Mesothelial cell of epicardium (in vitro differentiated cells): ENCODE results near the gene GPR62. TPM values are rescaled to one million over a fixed set of nuclear protein-coding genes. Genes with fewer than 3 reads are reported as not detected.

Experiments
- DNase-seq, 2 experiments: peaks; one replicate each; pipeline ENCODE4 v3.0.0; 2021; ENCODE audit warnings: low spot score in 2 of 2; ENCODE audit not compliant: unreplicated experiment in 2 of 2
- H3K27ac Mint-ChIP-seq: 2 replicates; pipeline ENCODE4 v1.8.0; 2021; ENCODE audit warnings: mixed read lengths
- H3K27me3 Mint-ChIP-seq: 2 replicates; pipeline ENCODE4 v1.8.0; 2021; ENCODE audit warnings: low read depth, mixed read lengths
- H3K36me3 Mint-ChIP-seq: 2 replicates; pipeline ENCODE4 v1.8.0; 2021; ENCODE audit warnings: mixed read lengths
- H3K4me1 Mint-ChIP-seq: 2 replicates; pipeline ENCODE4 v1.8.0; 2021; ENCODE audit warnings: mixed read lengths
- H3K4me3 Mint-ChIP-seq: 2 replicates; pipeline ENCODE4 v1.8.0; 2021; ENCODE audit warnings: mild to moderate bottlenecking, moderate library complexity, mixed read lengths
- H3K9me3 Mint-ChIP-seq: 2 replicates; pipeline ENCODE4 v1.8.0; 2021; ENCODE audit warnings: mixed read lengths
- CTCF ChIP-seq: fragments of 200-600 bp; sonication (generic); IDR thresholded peaks from one replicate; pipeline ENCODE4 v1.5.0; 2021; ENCODE audit warnings: antibody characterized with exemption; ENCODE audit not compliant: unreplicated experiment
- total RNA-seq: library from RNA; stranded (reverse); gene quantifications from 3 replicates; pipeline ENCODE4 v1.2.1, GENCODE V29; 2021

The GPR62 gene
- total RNA-seq, 1 donor from 2014 or later, result 0.22 TPM

- peak overlapping the region; percentile 86 for H3K4me3 Mint-ChIP-seq
- TF ChIP-seq CTCF, result no peak
- H3K4me1 Mint-ChIP-seq, result peaks cover 42% of the 10 kb centered on the region
- H3K27ac Mint-ChIP-seq, result peak overlapping the region; percentile 76
- no peaks in the 10 kb centered on the region for H3K36me3 Mint-ChIP-seq
- H3K9me3 Mint-ChIP-seq, result no peaks in the 10 kb centered on the region
- no peak for DNase-seq
- no peaks in the 10 kb centered on the region for H3K27me3 Mint-ChIP-seq
Measured at GRCh38 chr3:51968883-51969678, 13.9 kb downstream of the GPR62 start.

GRCh38 chr3:51969841-51970240, 14.7 kb downstream of the GPR62 start:
- H3K4me1 Mint-ChIP-seq, result peaks cover 43% of the 10 kb centered on the region
- H3K4me3 Mint-ChIP-seq, result no peak overlapping the region

GRCh38 chr3:51970606-51971300, 15.6 kb downstream of the GPR62 start:
- Mint-ChIP-seq H3K36me3 (no peaks in the 10 kb centered on the region), H3K4me1 (peaks cover 41% of the 10 kb centered on the region), H3K27ac (peak overlapping the region; percentile 16), H3K4me3 (no peak overlapping the region), H3K27me3 (no peaks in the 10 kb centered on the region), H3K9me3 (no peaks in the 10 kb centered on the region)
- TF ChIP-seq CTCF, result no peak
- DNase-seq, result no peak

More at GRCh38 chr3:51969841-51970240, 14.7 kb downstream of the GPR62 start:
- no peak for TF ChIP-seq CTCF
- Mint-ChIP-seq H3K27me3 (no peaks in the 10 kb centered on the region), H3K27ac (no peak overlapping the region), H3K36me3 (no peaks in the 10 kb centered on the region), H3K9me3 (no peaks in the 10 kb centered on the region)
- no peak for DNase-seq

DNA sequence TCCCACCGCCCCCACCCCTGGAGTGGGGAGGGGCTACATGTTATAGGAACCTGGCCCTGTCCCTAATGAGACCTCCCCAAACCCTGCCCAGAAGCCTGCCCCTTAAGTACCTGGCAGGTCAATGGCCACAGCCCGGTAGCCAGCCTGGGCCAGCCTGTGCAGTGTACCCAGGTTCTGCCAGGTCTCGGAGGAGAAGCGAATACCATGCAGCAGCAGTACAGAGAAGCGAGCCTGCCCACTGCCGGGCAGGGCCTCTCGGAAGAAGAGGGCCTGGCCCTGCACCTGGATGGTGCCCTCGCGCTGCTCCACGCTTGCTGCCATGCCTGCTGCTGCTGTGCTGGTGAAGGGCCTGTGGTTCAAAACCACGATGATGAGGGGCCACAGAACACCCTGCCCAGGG, 16.2 kb downstream of the GPR62 start:
- Mint-ChIP-seq H3K4me1 (peaks cover 38% of the 10 kb centered on the region), H3K9me3 (no peaks in the 10 kb centered on the region), H3K27ac (no peak overlapping the region), H3K27me3 (no peaks in the 10 kb centered on the region), H3K36me3 (no peaks in the 10 kb centered on the region), H3K4me3 (no peak overlapping the region)
- TF ChIP-seq CTCF, result no peak
- no peak for DNase-seq

GRCh38 chr3:51974277-51974962, 19.2 kb downstream of the GPR62 start:
- TF ChIP-seq CTCF, result no peak
- H3K9me3 Mint-ChIP-seq, result no peaks in the 10 kb centered on the region

More at GRCh38 chr3:51974277-51974962, 19.2 kb downstream of the GPR62 start:
- H3K4me3 Mint-ChIP-seq, result peak overlapping the region; percentile 92
- H3K27ac Mint-ChIP-seq, result peak overlapping the region; percentile 92
- no peaks in the 10 kb centered on the region for H3K36me3 Mint-ChIP-seq
- peaks cover 19% of the 10 kb centered on the region for H3K4me1 Mint-ChIP-seq
- no peak for DNase-seq
- no peaks in the 10 kb centered on the region for H3K27me3 Mint-ChIP-seq
